Keratinocyte (primary cell): ENCODE measurements around the gene MYO1D. TPM values are rescaled to one million over a fixed set of nuclear protein-coding genes. Genes with fewer than 3 reads are reported as not detected.

Experiments
- DNase-seq: peaks from one replicate; pipeline ENCODE4 v3.0.0-alpha.2; 2011; ENCODE audit warnings: low read depth, missing footprints, low spot score
- FAIRE-seq: peaks from 2 replicates; lab custom pipeline; 2011; peaks lifted over from hg19 to GRCh38; lab: Jason Lieb, UNC
- H2AFZ ChIP-seq: 2 replicates; pipeline ENCODE4 v1.6.0; 2012; ENCODE audit warnings: low read length, control low read depth, inconsistent platforms; ENCODE audit not compliant: control insufficient read depth
- H3K27ac ChIP-seq: 2 replicates; pipeline ENCODE4 v1.5.1; 2011; ENCODE audit warnings: low read length; ENCODE audit not compliant: control insufficient read depth, insufficient read depth
- H3K27me3 ChIP-seq: 3 replicates; pipeline ENCODE4 v1.6.0; 2011; ENCODE audit warnings: low read length; ENCODE audit not compliant: control insufficient read depth, insufficient read depth; ENCODE audit errors: extremely low read depth
- H3K36me3 ChIP-seq, 2 experiments: 2 replicates in 1 of 2; 3 replicates in 1 of 2; pipeline ENCODE4 v1.5.1; 2011; ENCODE audit warnings: low read length in 2 of 2, mild to moderate bottlenecking in 1 of 2; ENCODE audit not compliant: control insufficient read depth in 2 of 2, insufficient read depth in 2 of 2; ENCODE audit errors: extremely low read depth in 1 of 2
- H3K4me1 ChIP-seq: 3 replicates; pipeline ENCODE4 v1.5.1; 2011; ENCODE audit warnings: low read length; ENCODE audit not compliant: control insufficient read depth, insufficient read depth; ENCODE audit errors: extremely low read depth
- H3K4me2 ChIP-seq: 3 replicates; pipeline ENCODE4 v1.6.0; 2011; ENCODE audit warnings: low read depth, low read length; ENCODE audit not compliant: control insufficient read depth, insufficient read depth; ENCODE audit errors: extremely low read depth
- H3K4me3 ChIP-seq, 3 experiments: fragments of 200-600 bp in 1 of 3; sonication (generic) in 1 of 3; 2 replicates in 2 of 3; 3 replicates in 1 of 3; pipeline ENCODE4 v1.5.1; 2011 to 2016; ENCODE audit warnings: low read length in 3 of 3, mild to moderate bottlenecking in 3 of 3, control low read depth in 2 of 3, inconsistent platforms in 1 of 3, low read depth in 1 of 3, mixed read lengths in 1 of 3, mixed run types in 1 of 3, moderate library complexity in 1 of 3; ENCODE audit not compliant: control insufficient read depth in 2 of 3, insufficient read depth in 2 of 3; ENCODE audit errors: extremely low read depth in 1 of 3
- H3K79me2 ChIP-seq: 2 replicates; pipeline ENCODE4 v1.6.0; 2012; ENCODE audit warnings: low read length; ENCODE audit not compliant: control insufficient read depth, insufficient read depth
- H3K9ac ChIP-seq: 3 replicates; pipeline ENCODE4 v1.6.0; 2011; ENCODE audit warnings: low read length; ENCODE audit not compliant: control insufficient read depth, insufficient read depth; ENCODE audit errors: extremely low read depth
- H3K9me1 ChIP-seq: 3 replicates; pipeline ENCODE4 v1.6.0; 2011; ENCODE audit warnings: low read length; ENCODE audit not compliant: control insufficient read depth, insufficient read depth; ENCODE audit errors: extremely low read depth
- H3K9me3 ChIP-seq: 2 replicates; pipeline ENCODE4 v1.5.1; 2012; ENCODE audit warnings: low read depth, low read length; ENCODE audit not compliant: control insufficient read depth
- H4K20me1 ChIP-seq: 3 replicates; pipeline ENCODE4 v1.6.0; 2011; ENCODE audit warnings: low read length; ENCODE audit not compliant: control insufficient read depth, insufficient read depth; ENCODE audit errors: extremely low read depth
- CTCF ChIP-seq, 3 experiments: IDR thresholded peaks in 1 of 3; conservative IDR thresholded peaks in 1 of 3; optimal IDR thresholded peaks in 1 of 3; 2 replicates in 2 of 3; 3 replicates in 1 of 3; pipeline versions ENCODE3 to v1.5.1; 2011; ENCODE audit warnings: low read length in 3 of 3, mild to moderate bottlenecking in 3 of 3, moderate library complexity in 2 of 3, control low read depth in 1 of 3, inconsistent platforms in 1 of 3; ENCODE audit not compliant: insufficient read depth in 2 of 3; ENCODE audit errors: extremely low read depth in 1 of 3
- EZH2 ChIP-seq: IDR thresholded peaks from one replicate; pipeline ENCODE4 v1.6.1; 2012; ENCODE audit warnings: inconsistent platforms, mild to moderate bottlenecking, low read length, moderate library complexity
- dilution Hi-C: fragments of 300-500 bp; cut with MboI; formaldehyde crosslinking; loops from one replicate; pipeline ENCODE4 v1.7.0; 2020; ENCODE audit warnings: low sequenced_read_pairs; ENCODE audit not compliant: extremely low pct_ligation_motif_present
- polyA plus RNA-seq, 5 experiments: library from polyadenylated mRNA; depleted of rRNA in 3 of 5; stranded (reverse) in 3 of 5; stranded (forward) in 1 of 5; unstranded in 1 of 5; fragments of >200 nt; gene quantifications; 1 replicate in 1 of 5; 2 replicates in 3 of 5; 3 replicates in 1 of 5; pipeline versions ENCODE4 v1.2.1 to v1.2.3, GENCODE V29; 2011 to 2012; ENCODE audit warnings: missing spikeins in 2 of 5, low read depth in 1 of 5, low replicate concordance in 1 of 5

Gene MYO1D
- polyA plus RNA-seq, 1 donor (not counting 4 experiments of a cell fraction or from before 2014, with no cell fraction given), result 33.7 TPM

GRCh38 chr17:32621612-32622312 is 255.2 kb downstream of the MYO1D start:
- H3K4me3 ChIP-seq, result no peak overlapping the region
- H2AFZ ChIP-seq, result peak overlapping the region; percentile 66
- peak; percentile 86 for FAIRE-seq
- dilution Hi-C loops, result no loop called here
- peak overlapping the region; percentile 74 for H3K27ac ChIP-seq
- H3K9me1 ChIP-seq, result no peaks in the 10 kb centered on the region
- H3K27me3 ChIP-seq, result no peaks in the 10 kb centered on the region
- peak overlapping the region; percentile 69 for H3K4me2 ChIP-seq
- H3K4me1 ChIP-seq, result peaks cover 13% of the 10 kb centered on the region
- H3K79me2 ChIP-seq, result no peaks in the 10 kb centered on the region
- no peaks in the 10 kb centered on the region for H4K20me1 ChIP-seq
- H3K36me3 ChIP-seq, result no peaks in the 10 kb centered on the region
- H3K9ac ChIP-seq, result peak overlapping the region; percentile 11
- no peak for DNase-seq
- TF ChIP-seq EZH2, result no peak
- no peak for TF ChIP-seq CTCF (optimal IDR thresholded peaks at IDR 0.05 in 1 of 3, IDR thresholded peaks at IDR 0.05 in 1 of 3, conservative IDR thresholded peaks at IDR 0.05 in 1 of 3; ENCODE audit: extremely low read depth in 1 of 3, insufficient read depth in 2 of 3, low read length in 3 of 3)
- H3K9me3 ChIP-seq, result no peaks in the 10 kb centered on the region

- no peak overlapping the region for H3K9ac ChIP-seq
- no peaks in the 10 kb centered on the region for H3K9me3 ChIP-seq
- H3K4me3 ChIP-seq, result no peak overlapping the region
- no peaks in the 10 kb centered on the region for H4K20me1 ChIP-seq
- no peaks in the 10 kb centered on the region for H3K36me3 ChIP-seq
- H3K4me1 ChIP-seq, result no peaks in the 10 kb centered on the region
- H3K9me1 ChIP-seq, result no peaks in the 10 kb centered on the region
- H3K27me3 ChIP-seq, result no peaks in the 10 kb centered on the region
- no peak overlapping the region for H3K4me2 ChIP-seq
- H3K79me2 ChIP-seq, result no peaks in the 10 kb centered on the region
- dilution Hi-C loops, result no loop called here
- no peak for DNase-seq
- H2AFZ ChIP-seq, result no peak overlapping the region
- TF ChIP-seq CTCF (optimal IDR thresholded peaks at IDR 0.05 in 1 of 3, IDR thresholded peaks at IDR 0.05 in 1 of 3, conservative IDR thresholded peaks at IDR 0.05 in 1 of 3; ENCODE audit: extremely low read depth in 1 of 3, insufficient read depth in 2 of 3, low read length in 3 of 3), result no peak
- no peak for TF ChIP-seq EZH2
- no peak overlapping the region for H3K27ac ChIP-seq
- no peak for FAIRE-seq
Measured at GRCh38 chr17:32615326-32615725, 261.6 kb downstream of the MYO1D start.
